Heart left ventricle (tissue), 16 donors: ENCODE measurements around the gene C3orf22. TPM values are rescaled to one million over a fixed set of nuclear protein-coding genes. Genes with fewer than 3 reads are reported as not detected.

Experiments
- ATAC-seq, 4 donors: fragments of 200-7000 bp; cut with Tn5 transposase; one replicate each; pipeline ENCODE4 v1.9.1; 2020 to 2022; ENCODE audit warnings: moderate library complexity in 4 of 4, mild to moderate bottlenecking in 3 of 4, moderate number of reproducible peaks in 1 of 4
- DNase-seq, 5 donors: peaks; one replicate each; pipeline ENCODE4 v3.0.0-alpha.2; 2020
- H3K27ac ChIP-seq, 12 donors: fragments of 200-600 bp; sonication (generic) in 4 of 12; one replicate each; pipeline versions ENCODE4 v1.5.0 to v1.8.0; 2016 to 2022; ENCODE audit warnings: mild to moderate bottlenecking in 2 of 12
- H3K27me3 ChIP-seq, 9 donors: fragments of 200-600 bp; sonication (generic) in 2 of 9; one replicate each; pipeline versions ENCODE4 v1.5.1 to v1.8.0; 2016 to 2022; ENCODE audit warnings: mild to moderate bottlenecking in 3 of 9
- H3K36me3 ChIP-seq, 9 donors: fragments of 200-600 bp; sonication (generic) in 2 of 9; one replicate each; pipeline versions ENCODE4 v1.5.0 to v1.8.0; 2018 to 2022; ENCODE audit warnings: mild to moderate bottlenecking in 2 of 9
- H3K4me1 ChIP-seq, 12 donors: fragments of 200-600 bp; sonication (generic) in 4 of 12; one replicate each; pipeline versions ENCODE4 v1.5.0 to v1.8.0; 2016 to 2022; ENCODE audit warnings: mild to moderate bottlenecking in 3 of 12
- H3K4me3 ChIP-seq, 12 donors: fragments of 200-600 bp; sonication (generic) in 4 of 12; one replicate each; pipeline versions ENCODE4 v1.5.0 to v1.8.0; 2017 to 2022; ENCODE audit warnings: mild to moderate bottlenecking in 9 of 12, moderate library complexity in 4 of 12
- H3K9me3 ChIP-seq, 12 donors: fragments of 200-600 bp; sonication (generic) in 4 of 12; one replicate each; pipeline versions ENCODE4 v1.5.0 to v1.8.0; 2016 to 2022; ENCODE audit warnings: mild to moderate bottlenecking in 1 of 12
- POLR2A ChIP-seq, 2 donors: fragments of 450-650 bp; IDR thresholded peaks; one replicate each; pipeline ENCODE4 v1.6.1; 2017; ENCODE audit warnings: antibody characterized with exemption in 2 of 2, mild to moderate bottlenecking in 2 of 2, moderate library complexity in 2 of 2
- WGBS, 4 donors: extraction: QIAGEN DNeasy Blood & Tissue Kit in 2 of 4; methylation state at CpG; one replicate each; pipeline versions ENCODE4 v1.1.5 to v1.1.7; 2013 to 2018; 5-methylcytosine and 5-hydroxymethylcytosine counted together
- intact Hi-C, 10 donors: fragments of 100-400 bp; cut with DNase I; formaldehyde crosslinking; loops; one replicate each; pipeline versions ENCODE4 v1.11.1 to v1.14.2; 2022
- polyA plus RNA-seq, 2 donors: library from polyadenylated mRNA; stranded (reverse); fragments of 200-250 nt; gene quantifications; one replicate each; pipeline ENCODE4 v1.2.3, GENCODE V29; 2013
- total RNA-seq, 9 donors: library from RNA; depleted of rRNA in 2 of 9; stranded (reverse); fragments of >200 nt in 2 of 9; fragmentation: NEBNext Ultra II Directional in 3 of 9; extraction: Animal tissue kit (Norgen Biotek cat#: 25700) in 3 of 9; gene quantifications; one replicate each; pipeline versions ENCODE4 v1.1.0 to v1.2.4, GENCODE V29; 2016 to 2023
- TF ChIP-seq, protein P1 (sequence below), 12 donors: fragments of 200-600 bp; sonication (generic) in 4 of 12; IDR thresholded peaks; one replicate each; pipeline versions ENCODE4 v1.5.0 to v1.8.0; 2018 to 2022; ENCODE audit warnings: antibody characterized with exemption in 12 of 12, mild to moderate bottlenecking in 5 of 12
- donor health status: ischemic (EF 13 %, LVEDD 7.1; RV severe dilation, severe dysfunction).
- donor health status: healthy with polysubstance abuse.
- donor health status: DM: no; HTN: yes; CAD: no.
- donor health status: DM: no; HTN: no; CAD: no.
- donor health status: ischemic (EF 25% LVEDD 6.9; RV normal size, moderate dysfunction).
- donor health status: ischemic (EF 25% LVEDD 5.7; RV mildly dilated, moderate dysfunction).
- donor health status: healthy.
- donor health status: DM: yes; HTN: yes; CAD: no.
- donor health status: ischemic (EF 35%, LVEDD 5.7; RV mildly dilated, moderate dysfunction).
- donor health status: nonischemic (EF 11% LVEDD 7.7; RV severe dilation, severe dysfunction).
- donor health status: DM: yes; HTN: yes; CAD: no.
- donor health status: PGD.
- donor health status: ischemic (EF 29% LVEDD 5.4; RV normal size, mild dysfunction).
- donor health status: nonischemic (EF 23%, LVEDD 6.1; RV moderate dilation, normal function).

C3orf22 gene
- total and polyA plus RNA-seq, 11 donors = not detected

DNA sequence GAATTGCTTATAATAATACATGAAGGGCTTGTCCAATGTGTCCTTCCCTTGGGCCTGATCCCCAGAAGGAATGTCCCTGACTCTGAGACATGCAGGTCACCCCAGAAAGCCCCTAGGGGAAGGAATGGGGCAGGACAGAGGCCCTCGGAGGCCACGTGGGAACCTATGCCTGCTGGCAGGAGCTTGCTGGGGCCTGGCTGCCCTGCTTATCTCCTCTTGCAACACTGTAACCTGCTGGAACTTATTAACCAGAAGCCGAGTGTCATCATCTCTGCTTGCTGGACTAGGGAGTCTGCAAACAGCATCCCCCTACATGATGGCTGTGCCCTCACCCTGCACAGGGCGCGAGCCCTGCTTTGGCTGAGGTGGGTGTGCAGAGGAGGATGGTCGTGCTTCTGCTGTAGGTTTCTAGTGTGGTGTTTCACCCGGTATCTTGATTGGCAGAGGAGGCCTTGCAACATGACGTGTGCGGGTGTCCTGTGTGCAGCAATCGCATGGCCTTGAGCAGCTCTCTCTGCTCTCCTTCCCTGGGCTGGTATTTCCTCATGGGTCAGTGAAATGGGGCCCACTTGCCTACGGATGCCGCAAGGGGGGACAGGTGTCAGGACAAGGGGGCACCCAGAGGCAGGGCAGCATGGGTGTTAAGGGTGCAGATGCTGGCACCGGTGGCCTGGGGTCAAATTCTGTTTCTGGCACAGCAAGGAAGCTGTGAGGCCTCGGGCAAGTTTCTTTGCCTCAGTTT lies 29.8 kb downstream of the C3orf22 start:
- Histone ChIP-seq H3K9me3 (no peaks in the 10 kb centered on the region), H3K4me1 (peaks cover 0 to 44% (median 5%) of the 10 kb centered on the region in 12 donors), H3K27me3 (peaks cover 0 to 11% (median 3%) of the 10 kb centered on the region in 9 donors), H3K27ac (peak overlapping the region in 8 of 12 donors; percentile 45 to 78 (median 57)), H3K4me3 (no peak overlapping the region), H3K36me3 (no peaks in the 10 kb centered on the region)
- TF ChIP-seq, protein P1, sequence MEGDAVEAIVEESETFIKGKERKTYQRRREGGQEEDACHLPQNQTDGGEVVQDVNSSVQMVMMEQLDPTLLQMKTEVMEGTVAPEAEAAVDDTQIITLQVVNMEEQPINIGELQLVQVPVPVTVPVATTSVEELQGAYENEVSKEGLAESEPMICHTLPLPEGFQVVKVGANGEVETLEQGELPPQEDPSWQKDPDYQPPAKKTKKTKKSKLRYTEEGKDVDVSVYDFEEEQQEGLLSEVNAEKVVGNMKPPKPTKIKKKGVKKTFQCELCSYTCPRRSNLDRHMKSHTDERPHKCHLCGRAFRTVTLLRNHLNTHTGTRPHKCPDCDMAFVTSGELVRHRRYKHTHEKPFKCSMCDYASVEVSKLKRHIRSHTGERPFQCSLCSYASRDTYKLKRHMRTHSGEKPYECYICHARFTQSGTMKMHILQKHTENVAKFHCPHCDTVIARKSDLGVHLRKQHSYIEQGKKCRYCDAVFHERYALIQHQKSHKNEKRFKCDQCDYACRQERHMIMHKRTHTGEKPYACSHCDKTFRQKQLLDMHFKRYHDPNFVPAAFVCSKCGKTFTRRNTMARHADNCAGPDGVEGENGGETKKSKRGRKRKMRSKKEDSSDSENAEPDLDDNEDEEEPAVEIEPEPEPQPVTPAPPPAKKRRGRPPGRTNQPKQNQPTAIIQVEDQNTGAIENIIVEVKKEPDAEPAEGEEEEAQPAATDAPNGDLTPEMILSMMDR (IDR thresholded peaks at IDR 0.05) = peak in 8 of 12 donors; percentile 22 to 46 (median 33)
- no peak for TF ChIP-seq POLR2A (IDR thresholded peaks at IDR 0.05)
- WGBS, 4 donors = 32 to 48% (median 44%) methylated on average over 11 to 14 of the region's 14 CpGs
- peak; percentile 46 to 66 (median 50) for DNase-seq
- intact Hi-C loops = loop anchor here in 6 of 10 donors (5.0 to 10.0 kb wide), 4 partner anchors 38 to 1016 kb away; partner anchors contain the start of gene TXNRD3 (in 1 of the 6)
- peak; percentile 69 to 89 (median 70) for ATAC-seq

DNA sequence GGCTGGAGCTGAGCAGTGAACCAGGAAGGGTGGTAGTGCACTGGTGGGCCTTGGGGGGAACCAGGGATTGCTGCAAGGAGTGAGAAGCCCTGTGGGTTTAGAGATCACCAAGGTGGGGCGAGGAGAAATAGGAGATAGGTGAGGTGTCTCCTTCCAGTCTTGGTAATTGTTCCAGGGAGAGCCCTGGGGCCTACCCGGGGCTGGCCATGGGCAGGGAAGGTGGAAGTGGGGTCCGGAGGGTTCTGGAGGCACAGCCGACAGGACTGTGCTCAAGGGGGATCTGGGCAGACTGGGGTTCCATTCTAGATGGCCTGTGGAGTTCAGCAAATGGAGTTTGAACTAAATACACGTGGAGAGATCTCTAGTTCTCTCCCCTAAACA lies 30.3 kb downstream of the C3orf22 start:
- Histone ChIP-seq H3K27ac (peak overlapping the region in 7 of 12 donors; percentile 43 to 78 (median 56)), H3K9me3 (no peaks in the 10 kb centered on the region), H3K27me3 (peaks cover 0 to 15% (median 7%) of the 10 kb centered on the region in 9 donors), H3K4me3 (no peak overlapping the region), H3K4me1 (peaks cover 0 to 44% (median 8%) of the 10 kb centered on the region in 12 donors), H3K36me3 (no peaks in the 10 kb centered on the region)
- DNase-seq (peak in 3 of 5 donors; percentile 3 to 32 (median 9)), ATAC-seq (no peak)
- 70 to 81% (median 73%) methylated on average over 5 of the region's 5 CpGs for WGBS, 4 donors
- intact Hi-C loops = loop anchor here in 6 of 10 donors (5.0 to 10.0 kb wide), 4 partner anchors 39 to 1016 kb away; partner anchors contain the start of gene TXNRD3 (in 1 of the 6)
- TF ChIP-seq POLR2A (IDR thresholded peaks at IDR 0.05) = no peak
- TF ChIP-seq, protein P1 (IDR thresholded peaks at IDR 0.05) = no peak

DNA sequence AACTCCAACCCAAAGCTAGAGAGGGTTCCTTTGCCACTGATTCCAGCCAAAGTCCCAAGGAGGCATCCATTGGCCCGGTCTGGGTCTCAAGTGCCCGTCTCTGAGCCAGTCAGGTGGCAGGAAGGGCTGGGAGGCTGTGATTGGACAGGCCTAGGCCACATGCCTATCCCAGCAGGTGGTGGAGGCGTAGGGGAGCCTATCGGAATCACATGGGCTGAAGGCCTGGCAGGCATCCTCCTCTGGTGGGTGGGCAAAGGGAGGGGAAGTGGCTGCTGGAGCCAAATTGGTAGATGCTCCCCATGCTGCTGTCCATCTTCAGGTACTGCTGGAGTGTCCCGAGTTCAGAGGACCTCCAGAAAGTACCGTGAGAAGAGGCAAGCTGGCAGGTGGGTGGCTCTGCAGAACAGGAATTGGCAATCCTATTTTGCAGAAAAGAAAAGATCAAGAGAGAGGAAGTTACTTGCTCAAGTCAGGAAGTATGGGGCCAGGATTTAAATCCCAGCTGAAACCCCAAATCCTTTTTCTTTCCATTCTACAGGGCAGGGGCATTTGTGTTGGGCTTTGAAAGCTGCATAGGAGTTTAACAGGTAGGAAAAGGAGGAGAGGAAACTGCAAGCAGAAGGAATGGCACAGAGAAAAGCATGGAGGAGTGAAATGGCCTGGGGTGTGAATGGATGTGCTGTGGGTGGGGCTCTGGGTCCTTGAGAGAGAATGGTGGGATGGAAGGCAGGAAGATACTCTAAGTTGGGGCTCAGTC lies 31.1 kb downstream of the C3orf22 start:
- intact Hi-C loops = loop anchor here in 6 of 10 donors (5.0 to 10.0 kb wide), 4 partner anchors 40 to 1017 kb away; partner anchors contain the start of gene TXNRD3 (in 1 of the 6)
- Histone ChIP-seq H3K27me3 (peaks cover 0 to 18% (median 7%) of the 10 kb centered on the region in 9 donors), H3K9me3 (no peaks in the 10 kb centered on the region), H3K4me3 (no peak overlapping the region), H3K27ac (peak overlapping the region in 1 of 12 donors; percentile 78), H3K36me3 (no peaks in the 10 kb centered on the region), H3K4me1 (peaks cover 0 to 44% (median 8%) of the 10 kb centered on the region in 12 donors)
- TF ChIP-seq, protein P1 (IDR thresholded peaks at IDR 0.05) = no peak
- TF ChIP-seq POLR2A (IDR thresholded peaks at IDR 0.05) = no peak
- no peak for ATAC-seq
- 76 to 90% (median 78%) methylated on average over 6 of the region's 6 CpGs for WGBS, 4 donors
- peak in 3 of 5 donors; percentile 12 to 34 (median 18) for DNase-seq
